Stimulated activated CD8-positive, alpha-beta memory T cell treated with anti-CD3 and anti-CD28 coated beads, Interleukin-12 subunit alpha, Interleukin-12 subunit beta, amount 100 ng/mL, for 24 hours (primary cell): ENCODE results near the gene DCST1.
A peak's percentile ranks its signal among the peaks of the same experiment; 100 is the strongest.

Experiments
- DNase-seq: peaks from one replicate; pipeline ENCODE4 v3.0.0-alpha.2; 2020; ENCODE audit errors: extremely low read depth

DCST1 gene

GRCh38 chr1:155091071-155092051 lies 57.7 kb downstream of the DCST1 start:
- peak; percentile 45 for DNase-seq

DNA sequence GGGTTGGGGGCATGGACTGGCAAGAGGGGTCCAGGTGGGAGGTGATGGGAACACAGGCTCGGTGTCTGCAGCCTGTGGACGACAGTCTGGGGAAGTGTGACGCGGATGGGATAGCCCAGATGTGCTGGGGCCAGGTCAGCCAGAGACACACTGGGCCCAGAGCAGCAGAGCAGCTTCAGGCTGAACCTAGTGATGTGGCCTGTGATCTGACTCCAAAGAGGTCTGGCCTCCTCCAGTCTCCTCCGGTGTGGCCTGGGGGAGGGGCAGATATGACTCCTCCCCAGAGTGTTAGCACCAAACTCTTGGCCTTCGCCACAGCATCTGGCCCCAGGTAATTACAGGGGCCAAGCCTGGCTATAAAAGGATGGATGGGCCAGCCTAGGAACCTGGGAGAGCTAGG lies 58.5 kb downstream of the DCST1 start:
- no peak for DNase-seq

- DNase-seq = no peak
Measured at GRCh38 chr1:155092641-155093040, 59.0 kb downstream of the DCST1 start.

DNA sequence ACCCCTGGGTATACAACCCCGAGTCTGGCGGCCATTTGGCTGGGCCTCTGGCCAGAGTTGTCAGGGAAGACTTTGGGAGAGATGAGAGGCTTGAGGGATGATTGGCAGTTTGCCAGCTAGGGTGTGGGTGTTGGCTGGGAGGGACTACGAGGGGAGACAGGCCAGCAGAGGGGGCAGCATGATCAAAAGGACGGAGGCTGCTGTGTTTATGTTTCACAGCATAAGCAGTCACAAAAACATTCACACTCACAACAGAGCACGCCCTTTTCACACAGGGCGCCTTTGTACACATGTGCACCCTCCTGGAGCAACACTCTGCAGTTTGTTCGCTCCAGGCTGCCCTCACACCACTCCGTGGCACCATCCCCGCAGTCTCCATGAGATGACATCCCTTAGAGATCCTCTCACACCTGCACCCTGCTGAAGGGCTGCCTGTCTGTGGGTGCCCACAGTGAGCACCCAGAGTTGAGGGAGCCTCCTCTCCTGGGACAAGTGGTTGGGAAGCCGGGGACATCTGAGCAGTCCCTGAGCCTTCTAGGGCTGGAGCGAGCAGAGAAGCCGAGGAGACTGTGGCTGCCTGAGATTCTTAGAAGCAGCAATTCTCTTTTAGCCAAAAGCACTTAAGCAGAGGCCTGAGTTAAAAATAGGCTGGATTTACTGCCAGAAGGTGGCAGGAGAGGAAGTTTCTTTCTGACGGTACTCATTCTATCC lies 60.4 kb downstream of the DCST1 start:
- no peak for DNase-seq

DNA sequence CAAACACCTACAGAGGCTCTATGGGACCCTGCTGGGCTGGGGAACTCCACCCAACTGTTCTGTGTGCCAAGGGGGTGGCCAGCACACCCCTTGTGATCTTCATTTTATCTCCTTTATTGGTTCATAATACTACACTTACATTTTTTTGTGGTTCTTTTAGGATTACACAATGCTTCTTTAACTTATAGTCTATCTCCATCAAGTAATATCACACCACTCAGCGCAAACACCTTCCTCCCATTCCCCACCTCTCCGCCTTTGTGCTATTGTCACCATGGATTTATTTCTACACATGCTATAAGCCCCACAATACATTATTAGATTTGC lies 61.0 kb downstream of the DCST1 start:
- no peak for DNase-seq

GRCh38 chr1:155099331-155099730 lies 65.7 kb downstream of the DCST1 start:
- no peak for DNase-seq
